C4-2B (cell line): ENCODE results near the gene C3.

Experiments used
- ZFX ChIP-seq: fragments of 450-650 bp; IDR thresholded peaks from 2 replicates; pipeline ENCODE4 v1.6.1; 2017
- TF ChIP-seq, protein P1 (sequence below): fragments of 450-650 bp; conservative IDR thresholded peaks from 2 replicates; pipeline ENCODE4 v1.5.1; 2017; ENCODE audit warnings: mild to moderate bottlenecking

GRCh38 chr19:6721773-6722172 lies 1.3 kb upstream of the C3 start:
- TF ChIP-seq, protein P1, sequence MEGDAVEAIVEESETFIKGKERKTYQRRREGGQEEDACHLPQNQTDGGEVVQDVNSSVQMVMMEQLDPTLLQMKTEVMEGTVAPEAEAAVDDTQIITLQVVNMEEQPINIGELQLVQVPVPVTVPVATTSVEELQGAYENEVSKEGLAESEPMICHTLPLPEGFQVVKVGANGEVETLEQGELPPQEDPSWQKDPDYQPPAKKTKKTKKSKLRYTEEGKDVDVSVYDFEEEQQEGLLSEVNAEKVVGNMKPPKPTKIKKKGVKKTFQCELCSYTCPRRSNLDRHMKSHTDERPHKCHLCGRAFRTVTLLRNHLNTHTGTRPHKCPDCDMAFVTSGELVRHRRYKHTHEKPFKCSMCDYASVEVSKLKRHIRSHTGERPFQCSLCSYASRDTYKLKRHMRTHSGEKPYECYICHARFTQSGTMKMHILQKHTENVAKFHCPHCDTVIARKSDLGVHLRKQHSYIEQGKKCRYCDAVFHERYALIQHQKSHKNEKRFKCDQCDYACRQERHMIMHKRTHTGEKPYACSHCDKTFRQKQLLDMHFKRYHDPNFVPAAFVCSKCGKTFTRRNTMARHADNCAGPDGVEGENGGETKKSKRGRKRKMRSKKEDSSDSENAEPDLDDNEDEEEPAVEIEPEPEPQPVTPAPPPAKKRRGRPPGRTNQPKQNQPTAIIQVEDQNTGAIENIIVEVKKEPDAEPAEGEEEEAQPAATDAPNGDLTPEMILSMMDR, result no peak
- TF ChIP-seq ZFX, result no peak
